ENCODE results near the gene WNK2.

WNK2 gene

GRCh38 chr9:93303806-93304573 is 120.1 kb downstream of the WNK2 start:
- DNase-seq, result no peak
- no peak for TF ChIP-seq GATA1 (IDR thresholded peaks at IDR 0.05; ENCODE audit: low read depth, low read length)
- TF ChIP-seq POLR2A (IDR thresholded peaks at IDR 0.05; ENCODE audit: low read length), result no peak

GRCh38 chr9:93304574-93305496 is 120.9 kb downstream of the WNK2 start:
- peak; percentile 13 to 23 for DNase-seq
- TF ChIP-seq GATA1 (IDR thresholded peaks at IDR 0.05; ENCODE audit: low read depth, low read length) (no peak), POLR2A (IDR thresholded peaks at IDR 0.05; ENCODE audit: low read length) (no peak)

- no peak for DNase-seq
- no peak for TF ChIP-seq POLR2A (IDR thresholded peaks at IDR 0.05; ENCODE audit: low read length)
- no peak for TF ChIP-seq GATA1 (IDR thresholded peaks at IDR 0.05; ENCODE audit: low read depth, low read length)
Measured at GRCh38 chr9:93305497-93306020, 121.6 kb downstream of the WNK2 start.

- TF ChIP-seq POLR2A (IDR thresholded peaks at IDR 0.05; ENCODE audit: low read length) (no peak), GATA1 (IDR thresholded peaks at IDR 0.05; ENCODE audit: low read depth, low read length) (no peak)
Measured at GRCh38 chr9:93306081-93306480, 122.1 kb downstream of the WNK2 start.

GRCh38 chr9:93306579-93307091 is 122.7 kb downstream of the WNK2 start:
- TF ChIP-seq POLR2A (IDR thresholded peaks at IDR 0.05; ENCODE audit: low read length), result no peak
- no peak for TF ChIP-seq GATA1 (IDR thresholded peaks at IDR 0.05; ENCODE audit: low read depth, low read length)
- DNase-seq, result no peak

More at GRCh38 chr9:93306081-93306480, 122.1 kb downstream of the WNK2 start:
- DNase-seq, result no peak

GRCh38 chr9:93307468-93308157 is 123.7 kb downstream of the WNK2 start:
- no peak for TF ChIP-seq POLR2A (IDR thresholded peaks at IDR 0.05; ENCODE audit: low read length)
- DNase-seq, result no peak

- TF ChIP-seq GATA1 (IDR thresholded peaks at IDR 0.05; ENCODE audit: low read depth, low read length), result no peak
- no peak for TF ChIP-seq POLR2A (IDR thresholded peaks at IDR 0.05; ENCODE audit: low read length)
- DNase-seq, result no peak
Measured at GRCh38 chr9:93308158-93308602, 124.2 kb downstream of the WNK2 start.

- DNase-seq, result no peak
- TF ChIP-seq POLR2A (IDR thresholded peaks at IDR 0.05; ENCODE audit: low read length) (no peak), GATA1 (IDR thresholded peaks at IDR 0.05; ENCODE audit: low read depth, low read length) (no peak)
Measured at GRCh38 chr9:93308676-93309075, 124.7 kb downstream of the WNK2 start.

- TF ChIP-seq POLR2A (IDR thresholded peaks at IDR 0.05; ENCODE audit: low read length) (no peak), GATA1 (IDR thresholded peaks at IDR 0.05; ENCODE audit: low read depth, low read length) (no peak)
Measured at GRCh38 chr9:93309889-93310425, 126.0 kb downstream of the WNK2 start.

GRCh38 chr9:93315118-93315517 is 131.2 kb downstream of the WNK2 start:
- TF ChIP-seq GATA1 (IDR thresholded peaks at IDR 0.05; ENCODE audit: low read depth, low read length), result no peak
- no peak for TF ChIP-seq POLR2A (IDR thresholded peaks at IDR 0.05; ENCODE audit: low read length)

More at GRCh38 chr9:93309889-93310425, 126.0 kb downstream of the WNK2 start:
- no peak for DNase-seq

GRCh38 chr9:93315960-93316359 is 132.0 kb downstream of the WNK2 start:
- TF ChIP-seq GATA1 (IDR thresholded peaks at IDR 0.05; ENCODE audit: low read depth, low read length) (no peak), POLR2A (IDR thresholded peaks at IDR 0.05; ENCODE audit: low read length) (no peak)

More at GRCh38 chr9:93315118-93315517, 131.2 kb downstream of the WNK2 start:
- DNase-seq, result no peak

GRCh38 chr9:93316726-93317494 is 133.0 kb downstream of the WNK2 start:
- DNase-seq, result no peak
- TF ChIP-seq GATA1 (IDR thresholded peaks at IDR 0.05; ENCODE audit: low read depth, low read length) (no peak), POLR2A (IDR thresholded peaks at IDR 0.05; ENCODE audit: low read length) (no peak)

More at GRCh38 chr9:93315960-93316359, 132.0 kb downstream of the WNK2 start:
- no peak for DNase-seq
